Activated CD4-positive, alpha-beta memory T cell treated with anti-CD3 and anti-CD28 coated beads for 36 hours (primary cell): ENCODE measurements around the gene ZNF385B. TPM values are rescaled to one million over a fixed set of nuclear protein-coding genes. Genes with fewer than 3 reads are reported as not detected.

Source experiments
- CTCF ChIA-PET: fragments of 350-600 bp; sonication (Branson Sonifier 250); formaldehyde crosslinking; loops from one replicate; lab custom pipeline; 2021; ENCODE audit warnings: antibody characterized with exemption, inconsistent platforms; lab: Charles Lee
- POLR2A ChIA-PET: fragments of 350-600 bp; sonication (Branson Sonifier 250); formaldehyde crosslinking; loops from one replicate; lab custom pipeline; 2021; ENCODE audit warnings: antibody characterized with exemption; lab: Charles Lee
- DNase-seq: peaks from one replicate; pipeline ENCODE4 v3.0.0-alpha.2; 2020
- H3K27ac Mint-ChIP-seq: one replicate; pipeline ENCODE4 v1.8.0; 2021; ENCODE audit warnings: mixed read lengths
- H3K27me3 Mint-ChIP-seq: one replicate; pipeline ENCODE4 v1.8.0; 2021; ENCODE audit warnings: mixed read lengths
- H3K36me3 Mint-ChIP-seq: one replicate; pipeline ENCODE4 v1.8.0; 2021; ENCODE audit warnings: mixed read lengths
- H3K4me1 Mint-ChIP-seq: one replicate; pipeline ENCODE4 v1.8.0; 2021; ENCODE audit warnings: low read depth, mixed read lengths
- H3K4me3 Mint-ChIP-seq: one replicate; pipeline ENCODE4 v1.8.0; 2021; ENCODE audit warnings: mild to moderate bottlenecking, mixed read lengths
- H3K9me3 Mint-ChIP-seq: one replicate; pipeline ENCODE4 v1.8.0; 2021; ENCODE audit warnings: mixed read lengths
- intact Hi-C: fragments of 100-400 bp; cut with micrococcal nuclease; formaldehyde crosslinking; loops from one replicate; pipeline ENCODE4 v1.15.1; 2023
- total RNA-seq, 2 experiments: library from RNA; stranded (reverse); gene quantifications; one replicate each; pipeline ENCODE4 v1.2.3, GENCODE V29; 2021

The ZNF385B gene
- total RNA-seq, 2 experiments from 2014 or later, result not detected

- Mint-ChIP-seq H3K4me1 (no peaks in the 10 kb centered on the region), H3K4me3 (no peak overlapping the region), H3K36me3 (no peaks in the 10 kb centered on the region), H3K27ac (no peak overlapping the region), H3K27me3 (no peaks in the 10 kb centered on the region), H3K9me3 (no peaks in the 10 kb centered on the region)
- DNase-seq, result no peak
- intact Hi-C loops, result no loop called here
- CTCF ChIA-PET, result no interaction called here
- POLR2A ChIA-PET, result no interaction called here
These were observed 259.0 kb downstream of the ZNF385B start for GRCh38 chr2:179602452-179602851.

GRCh38 chr2:179596018-179596417, 265.4 kb downstream of the ZNF385B start:
- ChIA-PET CTCF (no interaction called here), POLR2A (no interaction called here)
- Mint-ChIP-seq H3K4me3 (no peak overlapping the region), H3K27me3 (no peaks in the 10 kb centered on the region), H3K27ac (no peak overlapping the region), H3K36me3 (no peaks in the 10 kb centered on the region), H3K9me3 (no peaks in the 10 kb centered on the region), H3K4me1 (no peaks in the 10 kb centered on the region)
- intact Hi-C loops, result no loop called here
- no peak for DNase-seq

GRCh38 chr2:179595284-179595683, 266.1 kb downstream of the ZNF385B start:
- no peaks in the 10 kb centered on the region for H3K4me1 Mint-ChIP-seq
- ChIA-PET CTCF (no interaction called here), POLR2A (no interaction called here)
- no peak for DNase-seq
- no peaks in the 10 kb centered on the region for H3K27me3 Mint-ChIP-seq
- no peaks in the 10 kb centered on the region for H3K9me3 Mint-ChIP-seq
- H3K4me3 Mint-ChIP-seq, result no peak overlapping the region
- intact Hi-C loops, result no loop called here
- no peak overlapping the region for H3K27ac Mint-ChIP-seq
- H3K36me3 Mint-ChIP-seq, result no peaks in the 10 kb centered on the region

GRCh38 chr2:179594268-179595112, 266.9 kb downstream of the ZNF385B start:
- CTCF ChIA-PET, result no interaction called here
- DNase-seq, result no peak
- POLR2A ChIA-PET, result no interaction called here
- H3K4me1 Mint-ChIP-seq, result no peaks in the 10 kb centered on the region
- no peaks in the 10 kb centered on the region for H3K9me3 Mint-ChIP-seq
- intact Hi-C loops, result no loop called here
- no peak overlapping the region for H3K27ac Mint-ChIP-seq
- H3K27me3 Mint-ChIP-seq, result no peaks in the 10 kb centered on the region
- H3K4me3 Mint-ChIP-seq, result no peak overlapping the region
- no peaks in the 10 kb centered on the region for H3K36me3 Mint-ChIP-seq

GRCh38 chr2:179593323-179593722, 268.1 kb downstream of the ZNF385B start:
- POLR2A ChIA-PET, result no interaction called here
- no peaks in the 10 kb centered on the region for H3K27me3 Mint-ChIP-seq
- H3K9me3 Mint-ChIP-seq, result no peaks in the 10 kb centered on the region
- no peak overlapping the region for H3K27ac Mint-ChIP-seq
- CTCF ChIA-PET, result no interaction called here
- no peak for DNase-seq
- H3K4me3 Mint-ChIP-seq, result no peak overlapping the region
- intact Hi-C loops, result no loop called here
- no peaks in the 10 kb centered on the region for H3K4me1 Mint-ChIP-seq
- no peaks in the 10 kb centered on the region for H3K36me3 Mint-ChIP-seq

- Mint-ChIP-seq H3K4me1 (no peaks in the 10 kb centered on the region), H3K27me3 (no peaks in the 10 kb centered on the region), H3K9me3 (no peaks in the 10 kb centered on the region), H3K4me3 (no peak overlapping the region), H3K27ac (no peak overlapping the region), H3K36me3 (no peaks in the 10 kb centered on the region)
- DNase-seq, result no peak
- ChIA-PET CTCF (no interaction called here), POLR2A (no interaction called here)
- intact Hi-C loops, result no loop called here
These were observed 269.1 kb downstream of the ZNF385B start for GRCh38 chr2:179592167-179592936.

GRCh38 chr2:179591690-179592089, 269.7 kb downstream of the ZNF385B start:
- POLR2A ChIA-PET, result no interaction called here
- intact Hi-C loops, result no loop called here
- Mint-ChIP-seq H3K4me3 (no peak overlapping the region), H3K9me3 (no peaks in the 10 kb centered on the region), H3K27ac (no peak overlapping the region), H3K36me3 (no peaks in the 10 kb centered on the region), H3K4me1 (no peaks in the 10 kb centered on the region), H3K27me3 (no peaks in the 10 kb centered on the region)
- DNase-seq, result no peak
- CTCF ChIA-PET, result no interaction called here

- no peaks in the 10 kb centered on the region for H3K36me3 Mint-ChIP-seq
- no peak for DNase-seq
- no peak overlapping the region for H3K27ac Mint-ChIP-seq
- H3K4me3 Mint-ChIP-seq, result no peak overlapping the region
- no peaks in the 10 kb centered on the region for H3K4me1 Mint-ChIP-seq
- no peaks in the 10 kb centered on the region for H3K27me3 Mint-ChIP-seq
- H3K9me3 Mint-ChIP-seq, result no peaks in the 10 kb centered on the region
- ChIA-PET POLR2A (no interaction called here), CTCF (interaction anchor here (0.7 kb wide), 1 partner anchor 361 kb away, joined by 3 read pairs; no protein-coding TSS in a partner anchor)
- intact Hi-C loops, result no loop called here
These were observed 272.8 kb downstream of the ZNF385B start for GRCh38 chr2:179588486-179589145.

GRCh38 chr2:179584760-179585159, 276.7 kb downstream of the ZNF385B start:
- intact Hi-C loops, result no loop called here
- no peaks in the 10 kb centered on the region for H3K9me3 Mint-ChIP-seq
- CTCF ChIA-PET, result no interaction called here
- H3K4me1 Mint-ChIP-seq, result no peaks in the 10 kb centered on the region
- H3K36me3 Mint-ChIP-seq, result no peaks in the 10 kb centered on the region
- DNase-seq, result no peak
- H3K4me3 Mint-ChIP-seq, result no peak overlapping the region
- H3K27ac Mint-ChIP-seq, result no peak overlapping the region
- no peaks in the 10 kb centered on the region for H3K27me3 Mint-ChIP-seq
- POLR2A ChIA-PET, result no interaction called here

GRCh38 chr2:179581605-179582004, 279.8 kb downstream of the ZNF385B start:
- POLR2A ChIA-PET, result no interaction called here
- CTCF ChIA-PET, result no interaction called here
- no peak for DNase-seq
- Mint-ChIP-seq H3K27me3 (no peaks in the 10 kb centered on the region), H3K4me3 (no peak overlapping the region), H3K4me1 (no peaks in the 10 kb centered on the region), H3K36me3 (no peaks in the 10 kb centered on the region), H3K9me3 (no peaks in the 10 kb centered on the region), H3K27ac (no peak overlapping the region)
- intact Hi-C loops, result no loop called here

- H3K9me3 Mint-ChIP-seq, result no peaks in the 10 kb centered on the region
- intact Hi-C loops, result no loop called here
- H3K4me1 Mint-ChIP-seq, result no peaks in the 10 kb centered on the region
- ChIA-PET CTCF (no interaction called here), POLR2A (no interaction called here)
- H3K27ac Mint-ChIP-seq, result no peak overlapping the region
- H3K27me3 Mint-ChIP-seq, result no peaks in the 10 kb centered on the region
- no peak overlapping the region for H3K4me3 Mint-ChIP-seq
- no peaks in the 10 kb centered on the region for H3K36me3 Mint-ChIP-seq
- no peak for DNase-seq
These were observed 280.9 kb downstream of the ZNF385B start for GRCh38 chr2:179580378-179581146.

- intact Hi-C loops, result no loop called here
- no peak overlapping the region for H3K27ac Mint-ChIP-seq
These were observed 281.6 kb downstream of the ZNF385B start for GRCh38 chr2:179579800-179580199.

More at GRCh38 chr2:179579800-179580199, 281.6 kb downstream of the ZNF385B start:
- ChIA-PET POLR2A (no interaction called here), CTCF (no interaction called here)
- DNase-seq, result no peak
- no peak overlapping the region for H3K4me3 Mint-ChIP-seq
- no peaks in the 10 kb centered on the region for H3K36me3 Mint-ChIP-seq
- no peaks in the 10 kb centered on the region for H3K4me1 Mint-ChIP-seq
- H3K9me3 Mint-ChIP-seq, result no peaks in the 10 kb centered on the region
- H3K27me3 Mint-ChIP-seq, result no peaks in the 10 kb centered on the region
